PFSK-1 (cell line): ENCODE measurements around the gene NINJ2.

Source experiments
- FOXP2 ChIP-seq: optimal IDR thresholded peaks from 2 replicates; pipeline ENCODE3; 2011; ENCODE audit warnings: borderline replicate concordance, control low read depth, inconsistent platforms; ENCODE audit not compliant: insufficient read depth; ENCODE audit errors: extremely low read length, extremely low read depth
- POLR2AphosphoS5 ChIP-seq: IDR thresholded peaks from 2 replicates; pipeline ENCODE4 v1.6.1; 2012; ENCODE audit warnings: low read depth, mild to moderate bottlenecking, control low read depth, low read length, moderate library complexity
- SIN3A ChIP-seq: IDR thresholded peaks from 2 replicates; pipeline ENCODE4 v1.6.1; 2012; ENCODE audit warnings: mild to moderate bottlenecking, low read length, moderate library complexity, borderline replicate concordance; ENCODE audit not compliant: insufficient read depth
- TAF1 ChIP-seq: IDR thresholded peaks from 2 replicates; pipeline ENCODE4 v1.6.1; 2012; ENCODE audit warnings: low read length, control low read depth, borderline replicate concordance; ENCODE audit not compliant: insufficient read depth
- TF ChIP-seq, protein P1 (sequence below), 2 experiments: IDR thresholded peaks; 2 replicates each; pipeline versions ENCODE4 v1.6.1 to v1.8.0; 2011 to 2012; ENCODE audit warnings: low read depth in 2 of 2, low read length in 2 of 2, control low read depth in 1 of 2, inconsistent platforms in 1 of 2, mild to moderate bottlenecking in 1 of 2, moderate library complexity in 1 of 2; ENCODE audit not compliant: insufficient read depth in 1 of 2

DNA sequence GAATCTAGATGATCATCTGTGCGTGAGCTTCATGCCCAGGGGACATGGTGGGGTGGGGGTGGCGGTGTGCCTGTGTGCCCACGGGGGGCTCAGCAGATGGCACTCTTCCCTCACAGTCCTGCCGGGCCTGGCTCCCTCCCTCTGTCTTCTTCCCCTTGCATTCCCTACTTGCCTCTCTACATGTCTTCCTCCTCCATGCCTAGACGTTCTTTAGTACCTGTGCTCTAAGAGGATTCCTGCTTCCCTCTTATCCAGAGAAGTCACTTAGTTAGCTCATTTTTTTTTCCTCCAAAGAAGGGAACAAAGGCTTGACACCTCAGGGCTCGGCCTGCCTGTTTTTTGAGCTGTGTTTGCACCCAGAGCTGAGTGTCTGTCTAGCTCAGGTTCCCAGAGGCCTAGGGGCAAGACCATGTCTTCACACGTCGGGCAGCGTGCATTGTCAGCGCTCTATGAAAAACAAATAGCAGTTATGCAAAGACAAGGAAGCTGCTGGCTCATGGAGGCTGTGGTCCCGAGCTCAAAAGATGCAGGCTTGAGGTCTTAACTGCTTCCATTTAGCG, 48.8 kb downstream of the NINJ2 start:
- TF ChIP-seq TAF1 (no peak), POLR2AphosphoS5 (no peak), SIN3A (no peak), FOXP2 (no peak)
- TF ChIP-seq, protein P1, sequence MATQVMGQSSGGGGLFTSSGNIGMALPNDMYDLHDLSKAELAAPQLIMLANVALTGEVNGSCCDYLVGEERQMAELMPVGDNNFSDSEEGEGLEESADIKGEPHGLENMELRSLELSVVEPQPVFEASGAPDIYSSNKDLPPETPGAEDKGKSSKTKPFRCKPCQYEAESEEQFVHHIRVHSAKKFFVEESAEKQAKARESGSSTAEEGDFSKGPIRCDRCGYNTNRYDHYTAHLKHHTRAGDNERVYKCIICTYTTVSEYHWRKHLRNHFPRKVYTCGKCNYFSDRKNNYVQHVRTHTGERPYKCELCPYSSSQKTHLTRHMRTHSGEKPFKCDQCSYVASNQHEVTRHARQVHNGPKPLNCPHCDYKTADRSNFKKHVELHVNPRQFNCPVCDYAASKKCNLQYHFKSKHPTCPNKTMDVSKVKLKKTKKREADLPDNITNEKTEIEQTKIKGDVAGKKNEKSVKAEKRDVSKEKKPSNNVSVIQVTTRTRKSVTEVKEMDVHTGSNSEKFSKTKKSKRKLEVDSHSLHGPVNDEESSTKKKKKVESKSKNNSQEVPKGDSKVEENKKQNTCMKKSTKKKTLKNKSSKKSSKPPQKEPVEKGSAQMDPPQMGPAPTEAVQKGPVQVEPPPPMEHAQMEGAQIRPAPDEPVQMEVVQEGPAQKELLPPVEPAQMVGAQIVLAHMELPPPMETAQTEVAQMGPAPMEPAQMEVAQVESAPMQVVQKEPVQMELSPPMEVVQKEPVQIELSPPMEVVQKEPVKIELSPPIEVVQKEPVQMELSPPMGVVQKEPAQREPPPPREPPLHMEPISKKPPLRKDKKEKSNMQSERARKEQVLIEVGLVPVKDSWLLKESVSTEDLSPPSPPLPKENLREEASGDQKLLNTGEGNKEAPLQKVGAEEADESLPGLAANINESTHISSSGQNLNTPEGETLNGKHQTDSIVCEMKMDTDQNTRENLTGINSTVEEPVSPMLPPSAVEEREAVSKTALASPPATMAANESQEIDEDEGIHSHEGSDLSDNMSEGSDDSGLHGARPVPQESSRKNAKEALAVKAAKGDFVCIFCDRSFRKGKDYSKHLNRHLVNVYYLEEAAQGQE (IDR thresholded peaks at IDR 0.05; ENCODE audit: insufficient read depth in 1 of 2, low read depth in 2 of 2, low read length in 2 of 2) = no peak
